ENCODE measurements around the gene RXRA.

RXRA gene

GRCh38 chr9:134460896-134461295 lies 134.6 kb downstream of the RXRA start:
- H3K4me1 ChIP-seq (ENCODE audit: control insufficient read depth in 2 of 2, insufficient read depth in 2 of 2, low read length in 2 of 2), result peaks cover 13 to 15% of the 10 kb centered on the region in 2 donors
- no peak overlapping the region for H3K9ac ChIP-seq (ENCODE audit: low read depth in 1 of 2, low read length in 2 of 2)
- peaks cover 6 to 9% of the 10 kb centered on the region in 2 donors for H3K27me3 ChIP-seq (ENCODE audit: control insufficient read depth in 2 of 2, insufficient read depth in 2 of 2, low read length in 2 of 2)
- no peaks in the 10 kb centered on the region for H3K9me3 ChIP-seq (ENCODE audit: control insufficient read depth in 2 of 2, low read length in 2 of 2)
- H3K36me3 ChIP-seq (ENCODE audit: control insufficient read depth in 2 of 2, insufficient read depth in 2 of 2, low read length in 2 of 2), result no peaks in the 10 kb centered on the region
- H3K4me3 ChIP-seq (ENCODE audit: low read length in 2 of 2), result no peak overlapping the region
- H3K27ac ChIP-seq (ENCODE audit: low read depth in 2 of 2, low read length in 2 of 2), result no peak overlapping the region

- H3K4me1 ChIP-seq (ENCODE audit: control insufficient read depth in 2 of 2, insufficient read depth in 2 of 2, low read length in 2 of 2), result peaks cover 10% of the 10 kb centered on the region in 2 donors
- no peaks in the 10 kb centered on the region for H3K36me3 ChIP-seq (ENCODE audit: control insufficient read depth in 2 of 2, insufficient read depth in 2 of 2, low read length in 2 of 2)
- H3K27ac ChIP-seq (ENCODE audit: low read depth in 2 of 2, low read length in 2 of 2), result no peak overlapping the region
- peaks cover 6 to 9% of the 10 kb centered on the region in 2 donors for H3K27me3 ChIP-seq (ENCODE audit: control insufficient read depth in 2 of 2, insufficient read depth in 2 of 2, low read length in 2 of 2)
- no peak overlapping the region for H3K9ac ChIP-seq (ENCODE audit: low read depth in 1 of 2, low read length in 2 of 2)
- no peaks in the 10 kb centered on the region for H3K9me3 ChIP-seq (ENCODE audit: control insufficient read depth in 2 of 2, low read length in 2 of 2)
- H3K4me3 ChIP-seq (ENCODE audit: low read length in 2 of 2), result no peak overlapping the region
Measured at GRCh38 chr9:134461426-134461982, 135.2 kb downstream of the RXRA start.

- peaks cover 6 to 9% of the 10 kb centered on the region in 2 donors for H3K27me3 ChIP-seq (ENCODE audit: control insufficient read depth in 2 of 2, insufficient read depth in 2 of 2, low read length in 2 of 2)
- H3K9ac ChIP-seq (ENCODE audit: low read depth in 1 of 2, low read length in 2 of 2), result no peak overlapping the region
- no peak overlapping the region for H3K27ac ChIP-seq (ENCODE audit: low read depth in 2 of 2, low read length in 2 of 2)
Measured at GRCh38 chr9:134462318-134462717, 136.1 kb downstream of the RXRA start.

GRCh38 chr9:134463280-134463679 lies 137.0 kb downstream of the RXRA start:
- peaks cover 6 to 9% of the 10 kb centered on the region in 2 donors for H3K27me3 ChIP-seq (ENCODE audit: control insufficient read depth in 2 of 2, insufficient read depth in 2 of 2, low read length in 2 of 2)
- no peaks in the 10 kb centered on the region for H3K36me3 ChIP-seq (ENCODE audit: control insufficient read depth in 2 of 2, insufficient read depth in 2 of 2, low read length in 2 of 2)
- H3K4me3 ChIP-seq (ENCODE audit: low read length in 2 of 2), result no peak overlapping the region
- H3K9ac ChIP-seq (ENCODE audit: low read depth in 1 of 2, low read length in 2 of 2), result no peak overlapping the region
- H3K27ac ChIP-seq (ENCODE audit: low read depth in 2 of 2, low read length in 2 of 2), result no peak overlapping the region
- H3K9me3 ChIP-seq (ENCODE audit: control insufficient read depth in 2 of 2, low read length in 2 of 2), result no peaks in the 10 kb centered on the region
- peaks cover under 1 to 6% of the 10 kb centered on the region in 2 donors for H3K4me1 ChIP-seq (ENCODE audit: control insufficient read depth in 2 of 2, insufficient read depth in 2 of 2, low read length in 2 of 2)

More at GRCh38 chr9:134462318-134462717, 136.1 kb downstream of the RXRA start:
- Histone ChIP-seq H3K4me3 (ENCODE audit: low read length in 2 of 2) (no peak overlapping the region), H3K4me1 (ENCODE audit: control insufficient read depth in 2 of 2, insufficient read depth in 2 of 2, low read length in 2 of 2) (peaks cover 3 to 6% of the 10 kb centered on the region in 2 donors), H3K36me3 (ENCODE audit: control insufficient read depth in 2 of 2, insufficient read depth in 2 of 2, low read length in 2 of 2) (no peaks in the 10 kb centered on the region), H3K9me3 (ENCODE audit: control insufficient read depth in 2 of 2, low read length in 2 of 2) (no peaks in the 10 kb centered on the region)

- H3K27ac ChIP-seq (ENCODE audit: low read depth in 2 of 2, low read length in 2 of 2), result no peak overlapping the region
- no peaks in the 10 kb centered on the region for H3K4me1 ChIP-seq (ENCODE audit: control insufficient read depth in 2 of 2, insufficient read depth in 2 of 2, low read length in 2 of 2)
- H3K4me3 ChIP-seq (ENCODE audit: low read length in 2 of 2), result no peak overlapping the region
- no peaks in the 10 kb centered on the region for H3K36me3 ChIP-seq (ENCODE audit: control insufficient read depth in 2 of 2, insufficient read depth in 2 of 2, low read length in 2 of 2)
- H3K9ac ChIP-seq (ENCODE audit: low read depth in 1 of 2, low read length in 2 of 2), result no peak overlapping the region
- H3K9me3 ChIP-seq (ENCODE audit: control insufficient read depth in 2 of 2, low read length in 2 of 2), result no peaks in the 10 kb centered on the region
- H3K27me3 ChIP-seq (ENCODE audit: control insufficient read depth in 2 of 2, insufficient read depth in 2 of 2, low read length in 2 of 2), result peaks cover 3 to 9% of the 10 kb centered on the region in 2 donors
Measured at GRCh38 chr9:134466869-134467616, 140.8 kb downstream of the RXRA start.

- Histone ChIP-seq H3K27ac (ENCODE audit: low read depth in 2 of 2, low read length in 2 of 2) (no peak overlapping the region), H3K36me3 (ENCODE audit: control insufficient read depth in 2 of 2, insufficient read depth in 2 of 2, low read length in 2 of 2) (no peaks in the 10 kb centered on the region), H3K4me3 (ENCODE audit: low read length in 2 of 2) (no peak overlapping the region), H3K9ac (ENCODE audit: low read depth in 1 of 2, low read length in 2 of 2) (no peak overlapping the region), H3K9me3 (ENCODE audit: control insufficient read depth in 2 of 2, low read length in 2 of 2) (no peaks in the 10 kb centered on the region), H3K27me3 (ENCODE audit: control insufficient read depth in 2 of 2, insufficient read depth in 2 of 2, low read length in 2 of 2) (peaks cover 0 to 2% of the 10 kb centered on the region in 2 donors), H3K4me1 (ENCODE audit: control insufficient read depth in 2 of 2, insufficient read depth in 2 of 2, low read length in 2 of 2) (no peaks in the 10 kb centered on the region)
Measured at GRCh38 chr9:134468358-134468757, 142.1 kb downstream of the RXRA start.

GRCh38 chr9:134469041-134469875 lies 143.0 kb downstream of the RXRA start:
- Histone ChIP-seq H3K27ac (ENCODE audit: low read depth in 2 of 2, low read length in 2 of 2) (peak overlapping the region in 1 of 2 donors; percentile 43), H3K9me3 (ENCODE audit: control insufficient read depth in 2 of 2, low read length in 2 of 2) (no peaks in the 10 kb centered on the region), H3K27me3 (ENCODE audit: control insufficient read depth in 2 of 2, insufficient read depth in 2 of 2, low read length in 2 of 2) (no peaks in the 10 kb centered on the region)

GRCh38 chr9:134472256-134472655 lies 146.0 kb downstream of the RXRA start:
- Histone ChIP-seq H3K9ac (ENCODE audit: low read depth in 1 of 2, low read length in 2 of 2) (no peak overlapping the region), H3K4me1 (ENCODE audit: control insufficient read depth in 2 of 2, insufficient read depth in 2 of 2, low read length in 2 of 2) (peaks cover 7 to 9% of the 10 kb centered on the region in 2 donors), H3K36me3 (ENCODE audit: control insufficient read depth in 2 of 2, insufficient read depth in 2 of 2, low read length in 2 of 2) (no peaks in the 10 kb centered on the region), H3K9me3 (ENCODE audit: control insufficient read depth in 2 of 2, low read length in 2 of 2) (no peaks in the 10 kb centered on the region), H3K27me3 (ENCODE audit: control insufficient read depth in 2 of 2, insufficient read depth in 2 of 2, low read length in 2 of 2) (no peaks in the 10 kb centered on the region), H3K27ac (ENCODE audit: low read depth in 2 of 2, low read length in 2 of 2) (no peak overlapping the region), H3K4me3 (ENCODE audit: low read length in 2 of 2) (no peak overlapping the region)

More at GRCh38 chr9:134469041-134469875, 143.0 kb downstream of the RXRA start:
- H3K4me1 ChIP-seq (ENCODE audit: control insufficient read depth in 2 of 2, insufficient read depth in 2 of 2, low read length in 2 of 2), result no peaks in the 10 kb centered on the region
- H3K36me3 ChIP-seq (ENCODE audit: control insufficient read depth in 2 of 2, insufficient read depth in 2 of 2, low read length in 2 of 2), result no peaks in the 10 kb centered on the region
- H3K4me3 ChIP-seq (ENCODE audit: low read length in 2 of 2), result no peak overlapping the region
- no peak overlapping the region for H3K9ac ChIP-seq (ENCODE audit: low read depth in 1 of 2, low read length in 2 of 2)

- Histone ChIP-seq H3K36me3 (ENCODE audit: control insufficient read depth in 2 of 2, insufficient read depth in 2 of 2, low read length in 2 of 2) (no peaks in the 10 kb centered on the region), H3K4me3 (ENCODE audit: low read length in 2 of 2) (no peak overlapping the region), H3K9ac (ENCODE audit: low read depth in 1 of 2, low read length in 2 of 2) (no peak overlapping the region), H3K4me1 (ENCODE audit: control insufficient read depth in 2 of 2, insufficient read depth in 2 of 2, low read length in 2 of 2) (peaks cover 7 to 9% of the 10 kb centered on the region in 2 donors), H3K27me3 (ENCODE audit: control insufficient read depth in 2 of 2, insufficient read depth in 2 of 2, low read length in 2 of 2) (no peaks in the 10 kb centered on the region), H3K9me3 (ENCODE audit: control insufficient read depth in 2 of 2, low read length in 2 of 2) (no peaks in the 10 kb centered on the region), H3K27ac (ENCODE audit: low read depth in 2 of 2, low read length in 2 of 2) (peak overlapping the region in 1 of 2 donors; percentile 48)
Measured at GRCh38 chr9:134473141-134474054, 147.1 kb downstream of the RXRA start.
